HG03159 (cell line): ENCODE data around the gene MRPL9.

Experiments
- ATAC-seq: cut with Tn5 transposase; IDR thresholded peaks from one replicate; pipeline ENCODE4 v1.9.1; 2021; ENCODE audit warnings: mild to moderate bottlenecking, moderate library complexity; ENCODE audit not compliant: unreplicated experiment

MRPL9 gene

GRCh38 chr1:151713044-151713443 lies 50.3 kb downstream of the MRPL9 start:
- no peak for ATAC-seq

- no peak for ATAC-seq
Measured at GRCh38 chr1:151711951-151712350, 51.3 kb downstream of the MRPL9 start.

DNA sequence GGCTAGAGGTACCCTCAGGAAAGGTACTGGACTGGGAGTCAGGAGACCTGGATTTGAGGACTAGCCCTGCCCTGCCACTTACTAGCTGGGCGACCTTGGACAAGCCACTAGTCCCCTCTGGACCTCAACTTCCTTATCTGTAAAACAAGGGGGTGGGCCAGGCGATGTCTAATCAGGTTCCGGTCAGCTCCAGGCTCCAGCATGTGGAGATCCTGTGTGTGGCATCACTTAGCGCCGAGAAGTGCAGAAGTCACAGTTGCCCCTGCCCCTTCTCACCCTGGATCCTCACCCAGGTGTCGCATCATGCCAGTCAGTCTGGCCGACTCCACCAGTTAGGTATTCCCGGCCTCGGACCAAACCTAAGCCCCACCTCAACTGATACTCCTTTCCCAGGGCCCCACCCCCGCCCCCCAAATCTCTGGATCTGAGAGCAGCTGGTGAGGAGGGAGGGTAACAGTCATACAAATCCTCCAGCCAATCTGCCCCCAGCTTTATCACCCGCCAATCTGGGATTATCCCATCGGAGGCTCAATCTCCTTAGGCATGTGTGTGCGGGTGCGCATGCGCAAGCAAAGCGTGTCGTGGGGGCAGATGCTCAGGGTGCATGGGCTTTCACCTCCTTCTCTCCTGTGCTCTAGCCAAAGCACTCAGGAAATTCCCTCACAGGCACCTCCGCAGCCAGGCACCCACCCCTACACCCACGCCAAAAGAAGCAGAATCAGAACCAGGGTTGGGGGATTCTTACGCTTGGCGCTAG lies 52.1 kb downstream of the MRPL9 start:
- no peak for ATAC-seq

DNA sequence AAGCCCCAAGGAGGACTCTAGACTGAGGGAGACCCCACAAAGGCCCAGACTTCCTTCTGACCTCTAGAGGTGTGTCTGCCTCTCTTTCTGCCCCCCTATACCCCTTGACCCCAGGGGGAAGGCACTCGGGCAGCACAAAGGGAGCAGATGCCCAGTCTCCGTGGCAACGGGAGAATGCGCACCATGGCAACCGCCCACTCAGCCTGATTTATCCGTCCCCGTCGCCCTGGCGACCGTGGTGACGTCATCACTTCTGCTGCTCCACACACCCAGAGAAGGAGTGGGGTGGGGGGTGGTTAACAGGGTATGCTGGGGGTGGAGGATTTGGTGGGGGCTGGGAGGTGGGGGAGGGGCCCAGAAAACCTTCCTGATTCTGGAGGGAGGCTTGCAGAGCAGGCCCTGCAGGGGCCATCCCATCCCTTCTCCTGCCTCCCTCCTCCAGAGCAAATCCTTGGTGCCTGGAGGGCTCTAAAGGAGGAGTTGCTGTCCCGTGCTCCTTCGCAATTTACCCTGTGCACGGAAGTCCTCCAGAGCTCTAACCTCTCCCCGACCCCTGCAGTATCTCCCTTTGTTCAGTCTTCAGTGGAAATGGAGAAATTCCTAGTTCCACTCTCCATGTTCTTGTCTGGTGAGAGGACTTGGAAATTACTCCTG lies 53.0 kb downstream of the MRPL9 start:
- no peak for ATAC-seq
